Urinary bladder (tissue), 4 donors: ENCODE results near the gene RDH5. TPM values are rescaled to one million over a fixed set of nuclear protein-coding genes. Genes with fewer than 3 reads are reported as not detected.

Source experiments
- DNase-seq: peaks from one replicate; pipeline ENCODE4 v3.0.0-alpha.2; 2015; ENCODE audit errors: extremely low spot score
- H3K27ac ChIP-seq: one replicate; pipeline ENCODE4 v1.5.1; 2013; ENCODE audit warnings: low read depth, mild to moderate bottlenecking, moderate library complexity
- H3K36me3 ChIP-seq: one replicate; pipeline ENCODE4 v1.6.1; 2013; ENCODE audit warnings: mild to moderate bottlenecking, moderate library complexity; ENCODE audit not compliant: insufficient read depth
- H3K4me1 ChIP-seq: one replicate; pipeline ENCODE4 v1.6.1; 2013; ENCODE audit warnings: mild to moderate bottlenecking, moderate library complexity; ENCODE audit not compliant: insufficient read depth
- H3K4me3 ChIP-seq: one replicate; pipeline ENCODE4 v1.5.1; 2013; ENCODE audit warnings: low read depth, low read length
- WGBS: extraction: QIAGEN DNeasy Blood & Tissue Kit; methylation state at CpG from one replicate; pipeline ENCODE4 v1.1.7; 2013; 5-methylcytosine and 5-hydroxymethylcytosine counted together
- polyA plus RNA-seq: library from polyadenylated mRNA; stranded (reverse); fragments of 200-250 nt; gene quantifications from one replicate; pipeline ENCODE4 v1.2.3, GENCODE V29; 2013
- total RNA-seq: library from RNA; depleted of rRNA; stranded (reverse); fragments of >200 nt; gene quantifications from one replicate; pipeline ENCODE4 v1.2.3, GENCODE V29; 2014
- donor health status: healthy with polysubstance abuse.
- donor health status: healthy.

RDH5 gene
- total and polyA plus RNA-seq, 2 donors = 8.1 to 8.7 TPM

DNA sequence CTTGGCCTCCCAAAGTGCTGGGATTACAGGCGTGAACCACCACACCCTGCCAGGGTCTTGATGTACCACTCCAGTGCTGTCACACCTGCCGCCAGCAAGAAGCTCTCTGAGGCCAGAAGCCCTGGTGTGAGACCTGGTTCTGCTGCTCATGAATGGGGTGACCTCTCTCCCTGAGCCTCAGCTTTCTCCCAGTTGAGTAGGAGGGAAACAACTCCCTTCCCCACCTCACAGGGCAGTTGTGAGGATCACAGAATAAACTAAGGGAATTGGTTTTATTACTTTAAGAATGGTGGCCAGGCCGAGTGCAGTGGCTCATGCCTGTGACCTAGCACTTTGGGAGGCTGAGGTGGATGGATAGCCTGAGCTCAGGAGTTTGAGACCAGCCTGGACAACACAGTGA, 14.4 kb downstream of the RDH5 start:
- WGBS = 92% methylated on average over 3 of the region's 3 CpGs
- Histone ChIP-seq H3K4me3 (no peak overlapping the region), H3K36me3 (no peaks in the 10 kb centered on the region), H3K27ac (no peak overlapping the region), H3K4me1 (no peaks in the 10 kb centered on the region)
- no peak for DNase-seq

DNA sequence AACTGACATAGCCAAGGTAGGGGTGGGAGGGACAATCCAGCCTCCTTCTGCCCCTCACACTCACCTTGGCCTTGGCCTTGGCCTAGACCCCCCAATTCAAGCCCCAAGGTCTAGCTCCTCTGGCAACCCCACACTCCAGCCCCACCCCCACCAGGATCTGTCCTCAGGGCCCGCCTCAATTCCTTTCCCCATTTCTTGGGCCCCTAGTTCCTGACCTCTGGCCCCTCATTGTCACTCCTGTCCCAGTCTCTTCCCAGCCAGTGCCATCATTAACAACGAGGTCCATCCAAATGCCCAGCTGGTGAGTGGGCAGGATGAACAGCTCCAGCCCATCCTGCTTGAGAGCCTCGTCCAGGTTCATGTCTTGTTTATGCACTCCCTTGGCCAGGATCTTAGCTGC, 15.9 kb downstream of the RDH5 start:
- Histone ChIP-seq H3K27ac (no peak overlapping the region), H3K4me1 (no peaks in the 10 kb centered on the region), H3K4me3 (no peak overlapping the region), H3K36me3 (no peaks in the 10 kb centered on the region)
- 52% methylated on average over 3 of the region's 3 CpGs for WGBS
- no peak for DNase-seq

DNA sequence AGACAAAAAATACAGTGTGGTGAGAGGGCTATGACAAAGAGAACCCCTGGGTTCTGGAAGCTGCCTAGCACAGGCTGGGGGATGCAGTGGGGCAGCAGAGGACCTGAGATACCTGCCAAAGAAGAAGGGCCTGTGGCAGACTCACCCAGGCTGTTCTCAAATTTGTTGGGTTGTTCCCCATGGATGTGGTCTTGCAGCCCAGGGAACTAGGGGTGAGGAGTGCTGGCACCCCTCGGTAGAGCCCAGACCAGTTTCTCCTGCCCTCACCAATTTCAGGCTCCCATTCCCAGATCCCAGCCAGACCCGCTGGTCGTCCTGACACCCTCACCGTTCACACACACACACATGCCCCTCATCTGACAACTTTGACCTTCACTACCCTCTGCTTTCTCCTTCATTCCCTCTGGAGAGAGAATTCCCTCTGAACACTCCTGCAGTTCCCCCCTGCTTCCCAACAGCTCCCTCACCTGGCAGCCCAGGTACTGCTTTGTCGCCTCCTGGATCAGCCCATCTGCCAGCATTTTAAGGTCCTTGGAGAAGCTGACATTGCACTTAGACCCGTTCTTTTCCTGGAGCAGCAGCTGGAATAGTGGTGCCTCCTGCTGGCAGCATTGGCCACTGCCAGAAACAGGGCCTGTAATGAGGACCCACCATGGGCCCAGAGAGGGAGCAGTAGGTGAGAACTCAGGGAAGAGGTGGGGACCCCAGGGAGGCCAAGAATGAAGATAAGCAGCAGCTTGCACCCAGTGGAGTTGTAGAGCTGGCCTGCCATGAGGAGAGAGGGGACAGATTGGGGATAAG, 16.8 kb downstream of the RDH5 start:
- Histone ChIP-seq H3K27ac (no peak overlapping the region), H3K36me3 (no peaks in the 10 kb centered on the region), H3K4me3 (no peak overlapping the region), H3K4me1 (no peaks in the 10 kb centered on the region)
- 25% methylated on average over 6 of the region's 6 CpGs for WGBS
- no peak for DNase-seq

DNA sequence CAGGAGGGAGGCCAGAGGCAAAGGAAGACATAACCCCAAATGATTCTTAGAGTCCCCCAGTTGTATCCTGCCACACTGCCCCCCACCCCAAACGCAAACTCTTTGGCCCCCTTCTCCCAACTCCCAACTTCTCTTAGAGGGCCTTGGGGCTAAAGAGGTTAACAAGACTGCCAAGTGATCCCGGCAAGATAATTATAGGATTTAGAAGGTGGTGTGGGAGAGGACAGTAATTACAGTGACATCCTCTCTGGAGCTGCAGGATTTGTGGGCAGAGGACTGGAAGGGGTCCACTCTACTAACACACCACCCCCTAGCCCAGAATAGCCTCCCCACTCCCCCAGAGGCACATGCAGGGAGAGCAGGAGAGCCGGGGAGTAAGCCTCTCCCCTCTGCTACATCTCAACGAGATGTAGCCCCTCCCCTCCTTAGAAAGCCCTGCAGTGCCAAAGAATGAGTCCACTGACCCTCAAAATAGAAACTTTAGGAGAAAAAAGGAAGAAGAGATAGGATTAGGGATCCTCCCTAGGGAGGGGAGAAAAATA, 17.5 kb downstream of the RDH5 start:
- WGBS = 8% methylated on average over 4 of the region's 4 CpGs
- peak overlapping the region; percentile 28 for H3K27ac ChIP-seq
- H3K36me3 ChIP-seq = no peaks in the 10 kb centered on the region
- no peak overlapping the region for H3K4me3 ChIP-seq
- no peak for DNase-seq
- H3K4me1 ChIP-seq = no peaks in the 10 kb centered on the region

DNA sequence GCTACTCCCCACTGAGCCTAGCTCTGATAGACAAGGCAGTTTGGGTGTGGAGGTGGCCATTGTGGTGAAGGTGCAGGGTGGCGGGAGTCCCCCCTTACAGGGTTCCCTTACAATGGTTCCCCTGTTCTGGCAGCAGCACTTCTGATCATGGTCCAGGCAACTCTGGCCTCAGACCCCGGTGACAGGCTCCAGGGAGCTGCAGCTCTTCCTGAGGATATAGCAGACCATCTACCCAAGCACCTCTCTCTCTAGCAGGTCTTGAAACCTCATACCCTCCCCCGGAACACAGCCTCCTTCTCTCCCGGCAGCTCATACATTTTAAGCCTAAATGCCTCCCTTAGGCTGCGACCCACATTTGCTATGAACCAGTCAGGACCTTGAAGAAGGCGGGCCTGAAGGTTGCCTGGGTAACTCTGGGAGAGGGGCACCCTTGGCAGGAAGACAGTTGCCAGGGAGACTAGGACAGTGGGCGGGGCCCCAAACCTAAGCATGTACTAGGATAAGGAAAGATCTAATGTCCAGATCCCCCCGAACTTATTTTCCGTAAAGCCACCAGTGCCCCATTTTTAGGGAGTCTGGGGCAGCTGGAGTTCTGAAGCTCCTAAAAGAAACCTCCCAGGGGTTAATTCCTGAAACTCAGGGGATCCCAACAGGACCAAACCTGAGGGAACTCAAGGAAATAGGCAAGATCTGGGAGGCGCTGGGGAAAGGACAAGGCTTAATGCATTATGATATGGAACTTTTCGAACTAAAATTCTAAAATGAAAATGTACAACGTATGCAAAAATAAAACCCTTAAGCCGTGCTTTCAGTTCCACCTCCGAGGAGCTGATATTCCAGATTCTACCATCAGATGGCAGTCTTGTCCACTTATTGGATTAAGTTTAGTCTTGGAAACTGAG, 18.2 kb downstream of the RDH5 start:
- peak overlapping the region; percentile 28 for H3K27ac ChIP-seq
- under 1% methylated on average over 14 of the region's 14 CpGs for WGBS
- no peaks in the 10 kb centered on the region for H3K36me3 ChIP-seq
- H3K4me3 ChIP-seq = peak overlapping the region; percentile 49
- H3K4me1 ChIP-seq = no peaks in the 10 kb centered on the region
- DNase-seq = peak; percentile 89

DNA sequence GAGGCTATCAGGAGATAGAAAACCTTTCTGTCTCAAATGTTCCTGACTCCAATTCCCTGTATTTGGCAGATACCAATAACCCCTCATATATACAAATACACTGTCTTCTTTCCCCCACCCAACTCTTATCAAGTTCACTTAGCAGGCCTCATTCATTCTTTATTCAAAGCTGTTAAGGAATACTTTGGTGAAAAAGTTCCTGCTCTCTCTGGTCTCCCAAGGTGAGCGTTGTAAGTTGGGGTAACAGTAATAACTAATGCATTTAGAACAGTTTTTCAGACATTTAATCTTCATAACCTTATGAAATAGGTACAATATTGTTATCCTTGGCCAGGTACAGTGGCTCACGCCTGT, 18.8 kb downstream of the RDH5 start:
- Histone ChIP-seq H3K4me3 (no peak overlapping the region), H3K36me3 (no peaks in the 10 kb centered on the region), H3K4me1 (no peaks in the 10 kb centered on the region), H3K27ac (no peak overlapping the region)
- 77% methylated on average over 2 of the region's 2 CpGs for WGBS
- no peak for DNase-seq

DNA sequence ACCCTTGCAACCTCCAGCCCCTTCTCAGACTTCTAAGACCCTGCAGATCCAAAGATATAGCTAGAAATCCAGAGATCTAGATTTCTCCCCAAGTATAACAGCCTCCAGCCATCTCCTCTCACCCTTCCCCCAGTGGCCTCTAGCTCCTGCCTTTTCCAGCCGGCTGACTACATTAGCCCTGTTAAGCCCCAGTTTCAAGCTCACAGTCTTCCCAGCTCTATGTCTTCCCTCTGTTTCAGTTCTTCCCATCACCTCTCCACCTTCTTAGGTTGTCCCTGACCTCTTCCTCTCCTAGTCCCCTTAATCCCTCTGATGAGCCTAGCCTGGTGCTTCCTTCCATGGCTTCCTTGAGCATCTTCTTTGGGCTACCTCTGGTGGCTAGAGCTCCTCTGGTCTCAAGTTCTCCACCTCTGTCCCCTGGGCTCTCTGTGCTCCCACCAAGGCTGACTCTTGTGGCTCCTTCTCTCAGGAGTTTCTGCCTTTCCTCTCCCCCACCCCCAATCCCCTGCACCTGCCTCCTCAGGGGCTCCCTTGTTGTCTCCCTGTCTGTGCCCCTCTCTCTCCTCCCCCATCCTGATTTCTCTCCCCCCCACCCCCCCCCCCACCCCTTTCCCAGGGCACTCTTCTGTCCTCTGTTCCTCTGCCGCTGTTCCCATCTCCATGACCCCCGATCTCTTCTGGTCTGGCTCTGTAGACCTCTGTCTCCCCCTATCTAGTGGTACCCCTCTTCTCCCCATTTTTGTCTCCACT, 21.9 kb downstream of the RDH5 start:
- H3K36me3 ChIP-seq = no peaks in the 10 kb centered on the region
- WGBS = 20% methylated on average over 3 of the region's 3 CpGs
- H3K4me3 ChIP-seq = no peak overlapping the region
- H3K4me1 ChIP-seq = no peaks in the 10 kb centered on the region
- DNase-seq = no peak
- H3K27ac ChIP-seq = no peak overlapping the region

DNA sequence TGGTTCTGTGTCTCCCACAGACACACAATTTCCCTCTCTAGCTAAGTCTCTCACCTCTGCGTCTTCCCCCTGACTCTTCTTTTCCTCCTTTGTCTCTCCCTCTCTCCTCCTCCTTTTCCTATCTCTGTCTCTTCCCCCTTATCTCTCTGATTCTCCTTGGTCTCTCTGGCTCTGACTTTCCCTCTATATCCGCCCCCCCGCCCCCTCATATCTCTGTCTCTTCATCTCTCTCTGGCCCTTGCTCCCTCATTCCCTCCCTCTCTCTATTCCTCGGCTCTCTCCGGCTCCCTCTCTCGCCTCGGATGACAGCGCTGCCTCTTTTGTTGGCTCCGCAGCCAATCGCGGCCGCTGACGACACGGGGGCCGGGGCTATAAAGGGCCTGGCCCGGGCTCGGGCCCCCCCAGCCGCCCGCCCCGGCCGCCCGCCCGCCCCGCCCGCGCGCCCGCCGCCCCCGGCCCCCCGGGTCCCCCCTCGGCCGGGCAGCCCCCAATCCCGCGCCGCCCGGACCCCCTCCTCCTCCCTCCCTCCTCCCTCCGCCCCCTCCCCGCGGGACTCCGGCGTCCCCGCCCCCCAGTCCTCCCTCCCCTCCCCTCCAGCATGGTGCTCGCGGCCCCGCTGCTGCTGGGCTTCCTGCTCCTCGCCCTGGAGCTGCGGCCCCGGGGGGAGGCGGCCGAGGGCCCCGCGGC, 22.7 kb downstream of the RDH5 start, which contains the start of gene GDF11:
TSS of gene GDF11 (plus strand) at position 404 of the 687 bp plus-strand sequence. CDS start at position 599, 195 bp downstream.
- Histone ChIP-seq H3K4me3 (peak within 1 kb of the TSS; percentile 76), H3K4me1 (no peaks in the 10 kb centered on the region), H3K36me3 (no peaks in the 10 kb centered on the region), H3K27ac (no peak within 1 kb of the TSS)
- WGBS = 2% methylated on average over 42 of the region's 53 CpGs
- peak; percentile 77 for DNase-seq

DNA sequence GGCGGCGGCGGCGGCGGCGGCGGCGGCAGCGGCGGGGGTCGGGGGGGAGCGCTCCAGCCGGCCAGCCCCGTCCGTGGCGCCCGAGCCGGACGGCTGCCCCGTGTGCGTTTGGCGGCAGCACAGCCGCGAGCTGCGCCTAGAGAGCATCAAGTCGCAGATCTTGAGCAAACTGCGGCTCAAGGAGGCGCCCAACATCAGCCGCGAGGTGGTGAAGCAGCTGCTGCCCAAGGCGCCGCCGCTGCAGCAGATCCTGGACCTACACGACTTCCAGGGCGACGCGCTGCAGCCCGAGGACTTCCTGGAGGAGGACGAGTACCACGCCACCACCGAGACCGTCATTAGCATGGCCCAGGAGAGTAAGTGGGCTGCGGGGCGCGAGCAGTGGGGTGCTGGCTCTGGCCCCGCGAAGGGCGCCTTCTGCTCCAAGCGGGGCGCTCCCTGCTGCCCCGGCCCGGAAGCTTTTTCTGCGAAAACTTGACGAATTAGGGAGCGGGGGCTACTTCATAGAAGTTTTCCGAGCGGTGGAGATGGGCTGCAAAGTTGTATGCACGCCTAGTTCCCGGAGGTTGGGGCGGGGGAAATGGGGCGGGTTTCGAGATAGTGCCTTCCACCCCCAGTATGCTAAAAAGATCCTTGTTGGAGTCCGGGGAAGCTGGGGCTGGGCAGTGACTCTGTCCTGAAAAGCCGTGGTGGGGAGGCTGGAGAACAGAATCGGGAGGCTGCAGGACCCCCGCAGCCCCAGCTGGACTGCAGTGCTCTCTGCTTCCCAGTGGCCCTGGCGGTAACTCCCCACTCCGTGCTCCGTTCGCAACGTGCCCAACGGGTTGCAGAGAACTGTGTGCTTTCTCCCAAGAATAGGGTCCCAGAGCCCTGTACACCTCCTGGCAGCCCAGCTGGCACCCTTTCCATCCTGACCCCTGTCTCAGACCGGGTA, 23.5 kb downstream of the RDH5 start:
- Histone ChIP-seq H3K27ac (no peak overlapping the region), H3K4me3 (peak overlapping the region; percentile 76), H3K4me1 (no peaks in the 10 kb centered on the region), H3K36me3 (no peaks in the 10 kb centered on the region)
- DNase-seq = no peak
- 2% methylated on average over 73 of the region's 73 CpGs for WGBS

DNA sequence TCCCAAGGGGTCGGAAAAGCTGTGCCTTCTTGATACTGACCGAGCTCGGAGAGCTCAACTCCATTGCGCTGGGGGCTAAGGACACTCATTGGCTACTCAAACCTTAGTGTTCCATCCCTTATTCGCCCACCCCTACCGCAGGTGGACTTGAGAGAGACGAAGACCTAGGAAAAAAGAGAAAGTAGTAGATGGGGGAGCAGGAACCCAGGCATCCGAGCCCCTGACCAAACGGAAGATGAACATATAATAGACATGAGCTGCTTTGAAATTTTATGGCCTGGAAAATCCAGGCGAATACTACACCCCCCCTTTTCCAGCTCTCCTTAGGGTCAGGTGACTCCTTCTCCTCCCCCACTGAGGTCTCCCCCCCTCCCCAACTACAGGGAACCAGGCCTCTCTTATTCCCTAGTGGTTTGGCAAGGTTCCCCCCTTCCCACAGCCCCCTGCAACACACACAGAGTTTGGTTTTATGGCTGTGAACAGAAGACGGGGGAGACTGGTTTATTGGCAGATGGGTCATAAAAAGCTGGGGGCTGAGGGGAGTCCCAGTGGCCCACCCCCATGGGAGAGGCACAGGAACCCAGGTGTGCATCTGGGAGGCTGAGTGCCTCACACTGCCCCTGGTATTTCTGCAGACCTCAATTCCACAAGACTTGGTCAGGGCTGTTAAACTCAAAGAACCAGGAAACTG, 24.3 kb downstream of the RDH5 start:
- Histone ChIP-seq H3K36me3 (no peaks in the 10 kb centered on the region), H3K27ac (peak overlapping the region; percentile 11), H3K4me1 (no peaks in the 10 kb centered on the region), H3K4me3 (peak overlapping the region; percentile 76)
- DNase-seq = no peak
- WGBS = 13% methylated on average over 11 of the region's 11 CpGs

DNA sequence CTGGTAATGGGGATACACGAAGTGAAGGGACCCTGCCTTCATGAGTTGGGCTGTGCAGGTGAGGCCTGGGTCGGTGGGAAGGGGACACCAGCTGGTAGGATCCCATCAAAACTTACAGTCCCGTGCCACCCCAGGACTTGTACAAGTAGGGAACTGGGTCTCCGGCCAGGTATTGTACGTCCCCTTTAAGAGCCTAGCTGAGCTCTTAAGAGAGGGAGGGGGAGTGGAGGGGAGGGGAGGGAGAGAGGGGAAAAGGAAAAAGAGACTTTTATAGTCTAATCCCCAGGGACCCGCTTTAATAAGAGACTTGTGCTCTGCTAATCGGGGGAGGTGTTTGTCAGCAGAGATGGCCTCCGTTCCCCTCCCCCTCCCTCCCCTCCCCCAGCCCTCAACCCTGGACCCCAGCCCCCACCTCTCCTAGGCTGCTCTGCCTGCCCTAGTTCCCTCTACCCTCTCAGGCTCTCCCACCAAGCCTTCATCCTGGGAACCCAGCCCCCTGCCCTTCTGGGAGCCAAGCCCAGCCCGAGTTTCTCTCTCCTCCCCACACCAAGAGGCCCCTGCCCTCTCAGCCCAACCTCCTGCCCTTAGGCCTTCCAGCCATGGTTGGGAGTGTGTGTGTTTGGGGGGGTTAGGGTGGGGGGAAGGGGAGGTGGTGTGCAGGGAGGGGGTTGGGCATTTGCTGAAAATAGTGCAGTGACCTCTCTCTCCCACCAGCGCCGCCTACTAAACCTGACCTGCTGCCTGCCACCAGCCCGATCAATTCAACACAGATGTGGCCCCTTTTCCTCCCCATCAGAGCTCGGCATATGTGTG, 25.4 kb downstream of the RDH5 start:
- peak; percentile 64 for DNase-seq
- WGBS = 11% methylated on average over 13 of the region's 13 CpGs
- Histone ChIP-seq H3K4me1 (no peaks in the 10 kb centered on the region), H3K4me3 (no peak overlapping the region), H3K27ac (no peak overlapping the region), H3K36me3 (no peaks in the 10 kb centered on the region)
